22Rv1 (cell line): Measurements from ENCODE around the gene DOHH.

Source experiments
- ZFX ChIP-seq: fragments of 450-650 bp; IDR thresholded peaks from 2 replicates; pipeline ENCODE4 v1.6.1; 2017; ENCODE audit warnings: antibody characterized with exemption, borderline replicate concordance
- TF ChIP-seq, protein P1 (sequence below): fragments of 450-650 bp; IDR thresholded peaks from 2 replicates; pipeline ENCODE4 v1.5.1; 2017; ENCODE audit warnings: mild to moderate bottlenecking

DNA sequence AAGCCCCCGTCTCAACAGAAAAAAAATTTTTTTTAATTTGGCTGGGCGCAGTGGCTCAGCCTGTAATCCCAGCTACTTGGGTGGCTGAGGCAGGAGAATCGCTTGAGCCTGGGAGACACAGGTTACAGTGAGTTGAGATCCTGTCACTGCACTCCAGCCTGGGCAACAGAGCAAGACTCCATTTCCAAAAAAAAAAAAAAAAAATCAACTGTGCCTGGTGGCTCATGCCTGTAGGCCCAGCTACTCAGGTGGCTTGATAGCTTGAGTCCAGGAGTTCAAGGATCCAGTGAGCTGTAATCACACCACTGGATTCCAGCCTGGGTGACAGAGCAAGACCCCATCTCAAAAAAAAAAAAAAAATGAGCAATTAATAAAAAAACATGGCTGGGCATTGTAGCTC is 1.3 kb upstream of the DOHH start:
- TF ChIP-seq, protein P1, sequence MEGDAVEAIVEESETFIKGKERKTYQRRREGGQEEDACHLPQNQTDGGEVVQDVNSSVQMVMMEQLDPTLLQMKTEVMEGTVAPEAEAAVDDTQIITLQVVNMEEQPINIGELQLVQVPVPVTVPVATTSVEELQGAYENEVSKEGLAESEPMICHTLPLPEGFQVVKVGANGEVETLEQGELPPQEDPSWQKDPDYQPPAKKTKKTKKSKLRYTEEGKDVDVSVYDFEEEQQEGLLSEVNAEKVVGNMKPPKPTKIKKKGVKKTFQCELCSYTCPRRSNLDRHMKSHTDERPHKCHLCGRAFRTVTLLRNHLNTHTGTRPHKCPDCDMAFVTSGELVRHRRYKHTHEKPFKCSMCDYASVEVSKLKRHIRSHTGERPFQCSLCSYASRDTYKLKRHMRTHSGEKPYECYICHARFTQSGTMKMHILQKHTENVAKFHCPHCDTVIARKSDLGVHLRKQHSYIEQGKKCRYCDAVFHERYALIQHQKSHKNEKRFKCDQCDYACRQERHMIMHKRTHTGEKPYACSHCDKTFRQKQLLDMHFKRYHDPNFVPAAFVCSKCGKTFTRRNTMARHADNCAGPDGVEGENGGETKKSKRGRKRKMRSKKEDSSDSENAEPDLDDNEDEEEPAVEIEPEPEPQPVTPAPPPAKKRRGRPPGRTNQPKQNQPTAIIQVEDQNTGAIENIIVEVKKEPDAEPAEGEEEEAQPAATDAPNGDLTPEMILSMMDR = no peak
- TF ChIP-seq ZFX = no peak
